ENCODE data around the gene KIAA0232. TPM values are rescaled to one million over a fixed set of nuclear protein-coding genes. Genes with fewer than 3 reads are reported as not detected.

Gene KIAA0232
- total and polyA plus RNA-seq, 9 of the 15 experiments (the other 6 are each of a cell fraction or from before 2014, with no cell fraction given) = 3.5 to 17.4 (median 13.0) TPM

- TF ChIP-seq, protein P1, sequence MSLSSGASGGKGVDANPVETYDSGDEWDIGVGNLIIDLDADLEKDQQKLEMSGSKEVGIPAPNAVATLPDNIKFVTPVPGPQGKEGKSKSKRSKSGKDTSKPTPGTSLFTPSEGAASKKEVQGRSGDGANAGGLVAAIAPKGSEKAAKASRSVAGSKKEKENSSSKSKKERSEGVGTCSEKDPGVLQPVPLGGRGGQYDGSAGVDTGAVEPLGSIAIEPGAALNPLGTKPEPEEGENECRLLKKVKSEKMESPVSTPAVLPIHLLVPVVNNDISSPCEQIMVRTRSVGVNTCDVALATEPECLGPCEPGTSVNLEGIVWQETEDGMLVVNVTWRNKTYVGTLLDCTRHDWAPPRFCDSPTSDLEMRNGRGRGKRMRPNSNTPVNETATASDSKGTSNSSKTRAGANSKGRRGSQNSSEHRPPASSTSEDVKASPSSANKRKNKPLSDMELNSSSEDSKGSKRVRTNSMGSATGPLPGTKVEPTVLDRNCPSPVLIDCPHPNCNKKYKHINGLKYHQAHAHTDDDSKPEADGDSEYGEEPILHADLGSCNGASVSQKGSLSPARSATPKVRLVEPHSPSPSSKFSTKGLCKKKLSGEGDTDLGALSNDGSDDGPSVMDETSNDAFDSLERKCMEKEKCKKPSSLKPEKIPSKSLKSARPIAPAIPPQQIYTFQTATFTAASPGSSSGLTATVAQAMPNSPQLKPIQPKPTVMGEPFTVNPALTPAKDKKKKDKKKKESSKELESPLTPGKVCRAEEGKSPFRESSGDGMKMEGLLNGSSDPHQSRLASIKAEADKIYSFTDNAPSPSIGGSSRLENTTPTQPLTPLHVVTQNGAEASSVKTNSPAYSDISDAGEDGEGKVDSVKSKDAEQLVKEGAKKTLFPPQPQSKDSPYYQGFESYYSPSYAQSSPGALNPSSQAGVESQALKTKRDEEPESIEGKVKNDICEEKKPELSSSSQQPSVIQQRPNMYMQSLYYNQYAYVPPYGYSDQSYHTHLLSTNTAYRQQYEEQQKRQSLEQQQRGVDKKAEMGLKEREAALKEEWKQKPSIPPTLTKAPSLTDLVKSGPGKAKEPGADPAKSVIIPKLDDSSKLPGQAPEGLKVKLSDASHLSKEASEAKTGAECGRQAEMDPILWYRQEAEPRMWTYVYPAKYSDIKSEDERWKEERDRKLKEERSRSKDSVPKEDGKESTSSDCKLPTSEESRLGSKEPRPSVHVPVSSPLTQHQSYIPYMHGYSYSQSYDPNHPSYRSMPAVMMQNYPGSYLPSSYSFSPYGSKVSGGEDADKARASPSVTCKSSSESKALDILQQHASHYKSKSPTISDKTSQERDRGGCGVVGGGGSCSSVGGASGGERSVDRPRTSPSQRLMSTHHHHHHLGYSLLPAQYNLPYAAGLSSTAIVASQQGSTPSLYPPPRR (CRISPR knock-in tag; IDR thresholded peaks at IDR 0.05; ENCODE audit: borderline replicate concordance) = no peak
- no peak for TF ChIP-seq ZNF785 (CRISPR knock-in tag; IDR thresholded peaks at IDR 0.05)
- 0 out of 2 replicates have a peak, but pooled peaks have one; percentile 29 for TF ChIP-seq ZBTB12 (CRISPR knock-in tag; IDR thresholded peaks at IDR 0.05)
- TF ChIP-seq CBFA2T3 (IDR thresholded peaks at IDR 0.05) = no peak
- TF ChIP-seq NFIC (IDR thresholded peaks at IDR 0.05) = 0 out of 2 replicates have a peak, but pooled peaks have one; percentile 4
- TF ChIP-seq AFF1 (IDR thresholded peaks at IDR 0.05; ENCODE audit: low read depth in 1 of 2, partially characterized antibody in 2 of 2) = no peak
- no peak for TF ChIP-seq ZNF408 (CRISPR knock-in tag; IDR thresholded peaks at IDR 0.05; ENCODE audit: low read depth)
- no peak for TF ChIP-seq RERE (CRISPR knock-in tag; IDR thresholded peaks at IDR 0.05; ENCODE audit: borderline replicate concordance)
- peak; percentile 45; the same call in 1 of the 2 replicates for TF ChIP-seq BMI1 (IDR thresholded peaks at IDR 0.05; ENCODE audit: low read length)
- no peak for TF ChIP-seq ZNF830 (CRISPR knock-in tag; IDR thresholded peaks at IDR 0.05)
- no peak for TF ChIP-seq ILK (tag; IDR thresholded peaks at IDR 0.05; ENCODE audit: borderline replicate concordance, low read depth)
Measured at GRCh38 chr4:6782147-6782845, at the start of gene KIAA0232 (continued).

Measured in K562 (cell line).